Left colon (tissue), 2 donors: ENCODE results near the gene FOXP1. TPM values are rescaled to one million over a fixed set of nuclear protein-coding genes. Genes with fewer than 3 reads are reported as not detected.
A peak's percentile ranks its signal among the peaks of the same experiment; 100 is the strongest.

Source experiments
- ATAC-seq: fragments of 200-7000 bp; cut with Tn5 transposase; one replicate; pipeline ENCODE4 v1.9.1; 2020; ENCODE audit warnings: mild to moderate bottlenecking, moderate library complexity
- DNase-seq, 2 donors: peaks; one replicate each; pipeline ENCODE4 v3.0.0-alpha.2; 2020
- intact Hi-C, 2 donors: fragments of 100-400 bp; cut with DNase I in 1 of 2; cut with micrococcal nuclease in 1 of 2; formaldehyde crosslinking; loops; one replicate each; pipeline versions ENCODE4 v1.11.2 to v1.14.0; 2022; cut with DNase I, micrococcal nuclease
- total RNA-seq, 2 donors: library from RNA; stranded (reverse); fragmentation: NEBNext Ultra II Directional; extraction: Animal tissue kit (Norgen Biotek cat#: 25700); gene quantifications; one replicate each; pipeline ENCODE4 v1.2.1, GENCODE V29; 2021
- donor health status: DM: no; HTN: no; CAD: no.
- donor health status: DM: yes; HTN: yes; CAD: no.

FOXP1 gene
- total RNA-seq, 2 donors from 2014 or later, result 131 to 135 TPM

GRCh38 chr3:71114610-71115009, 468.9 kb downstream of the FOXP1 start:
- ATAC-seq (no peak), DNase-seq (no peak)
- intact Hi-C loops, result no loop called here

GRCh38 chr3:71112576-71112975, 471.0 kb downstream of the FOXP1 start:
- no peak for ATAC-seq
- DNase-seq, result no peak
- intact Hi-C loops, result no loop called here

- ATAC-seq, result peak; percentile 36
- DNase-seq, result no peak
- intact Hi-C loops, result no loop called here
Observed at GRCh38 chr3:71111784-71112440, 471.6 kb downstream of the FOXP1 start.

- intact Hi-C loops, result no loop called here
Observed at GRCh38 chr3:71110385-71111222, 472.9 kb downstream of the FOXP1 start.

DNA sequence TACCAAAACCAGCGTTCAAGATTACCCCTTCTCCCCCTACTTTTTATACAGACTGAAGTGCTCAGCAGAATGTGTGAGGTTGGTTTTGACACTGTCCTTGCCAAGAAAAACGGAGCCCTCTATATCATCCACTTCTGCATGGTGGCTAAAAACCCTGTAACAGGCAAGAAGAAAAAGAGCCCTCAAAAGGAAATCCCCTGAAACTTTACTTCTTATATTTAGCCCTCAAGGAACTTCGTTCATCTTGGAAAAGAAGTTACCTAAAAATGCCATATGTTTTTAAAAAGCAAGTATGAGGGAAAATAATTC, 473.6 kb downstream of the FOXP1 start:
- DNase-seq, result no peak
- intact Hi-C loops, result no loop called here
- no peak for ATAC-seq

More at GRCh38 chr3:71110385-71111222, 472.9 kb downstream of the FOXP1 start:
- ATAC-seq, result no peak
- DNase-seq, result no peak

DNA sequence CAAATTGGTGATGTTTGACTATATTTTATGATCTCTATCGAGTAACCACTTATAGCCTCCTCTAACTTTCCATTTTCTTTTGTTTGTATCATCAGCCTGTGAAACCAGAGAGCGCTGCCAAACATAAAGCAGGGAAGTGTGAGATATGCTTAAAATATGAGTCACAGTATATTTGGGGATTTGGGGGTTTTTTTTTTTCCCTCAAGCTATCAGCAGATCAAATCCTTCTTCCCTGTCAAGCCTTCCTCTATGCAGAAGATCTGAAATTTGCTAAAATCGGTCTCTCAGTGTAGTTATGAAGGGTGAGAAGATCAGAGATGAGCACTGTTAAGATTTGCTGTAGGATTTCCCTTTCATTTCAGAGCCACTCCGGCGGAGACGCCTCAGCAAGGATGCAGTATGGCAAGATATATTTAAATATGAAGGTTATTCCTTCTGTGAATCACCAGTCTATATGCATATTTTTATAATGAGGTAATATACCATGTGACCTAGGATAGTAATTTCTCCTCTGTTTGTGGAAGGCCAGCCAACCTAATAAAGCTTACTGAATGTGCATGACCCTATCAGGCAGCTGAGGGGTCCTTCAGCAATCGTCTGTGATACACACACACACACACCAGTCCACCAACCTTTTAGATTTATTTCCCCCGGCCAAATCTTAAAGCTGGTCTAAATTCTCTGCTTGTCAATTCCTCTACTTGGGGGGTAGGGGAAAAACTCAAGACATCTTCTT, 474.1 kb downstream of the FOXP1 start:
- DNase-seq, result no peak
- ATAC-seq, result peak; percentile 51
- intact Hi-C loops, result no loop called here

DNA sequence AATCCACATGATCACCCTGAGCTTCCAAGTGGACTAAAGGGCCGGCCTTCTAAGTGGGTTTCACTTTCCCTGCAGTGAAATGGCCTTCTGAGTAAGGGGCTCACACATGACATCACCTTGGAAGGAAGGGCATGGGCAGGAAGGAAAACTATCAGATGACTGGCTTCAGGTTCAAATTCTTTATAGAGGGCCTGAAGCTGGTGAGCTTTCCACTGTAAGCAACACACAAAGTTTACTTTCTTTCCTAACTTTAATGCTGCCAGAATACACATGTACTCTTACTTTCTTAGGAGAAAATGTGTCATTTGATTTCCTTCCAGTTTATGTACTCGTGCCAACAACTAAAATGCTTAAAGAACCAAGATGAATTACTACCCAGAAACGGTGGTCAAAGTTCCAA, 475.6 kb downstream of the FOXP1 start:
- ATAC-seq, result no peak
- intact Hi-C loops, result no loop called here
- no peak for DNase-seq

DNA sequence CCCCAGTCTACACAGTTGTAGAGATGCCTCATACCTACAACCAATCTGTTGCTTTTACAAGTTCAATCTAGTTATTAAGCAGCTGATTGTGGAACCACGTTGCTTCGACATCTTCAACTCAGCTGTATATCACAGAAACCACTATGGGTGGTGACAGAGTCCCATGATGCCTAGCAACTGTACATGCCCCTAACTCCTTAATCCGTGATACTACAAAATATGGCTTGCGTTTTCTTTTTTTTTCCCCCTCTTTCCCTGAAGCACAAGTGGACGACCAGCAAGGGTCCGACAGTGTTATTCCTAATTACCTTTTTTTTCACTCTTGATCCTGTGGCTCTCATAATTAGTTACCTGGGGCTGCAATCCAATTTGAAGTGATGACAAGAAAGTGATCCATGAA, 478.6 kb downstream of the FOXP1 start:
- DNase-seq, result no peak
- intact Hi-C loops, result no loop called here
- no peak for ATAC-seq

- DNase-seq (no peak), ATAC-seq (no peak)
- intact Hi-C loops, result no loop called here
Observed at GRCh38 chr3:71104556-71104955, 479.0 kb downstream of the FOXP1 start.

GRCh38 chr3:71104121-71104541, 479.4 kb downstream of the FOXP1 start:
- ATAC-seq (no peak), DNase-seq (no peak)
- intact Hi-C loops, result no loop called here

DNA sequence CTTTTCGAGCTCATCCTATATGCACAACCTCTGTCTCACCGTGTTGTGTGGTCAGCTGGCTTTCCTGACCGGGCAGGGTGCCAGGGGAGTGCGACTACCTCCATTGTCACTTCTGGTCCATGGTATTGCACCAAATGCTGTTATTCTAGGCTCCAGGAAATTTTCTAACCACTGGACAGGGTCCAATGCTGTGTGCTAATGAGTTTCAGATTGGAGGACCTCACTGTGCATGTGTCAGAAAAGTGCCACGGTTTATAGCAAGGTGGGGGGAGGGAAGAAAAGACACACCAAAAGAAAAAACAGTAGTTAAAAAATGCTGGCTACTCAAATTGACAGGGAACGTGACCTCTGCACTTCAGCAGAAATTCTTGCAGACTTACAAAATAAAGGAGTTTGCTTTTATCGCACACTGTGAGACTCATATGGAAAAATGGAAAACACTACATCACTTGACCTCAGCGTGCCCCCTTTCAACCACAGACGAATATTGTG, 480.1 kb downstream of the FOXP1 start:
- DNase-seq, result peak in 1 of 2 donors; percentile 61
- intact Hi-C loops, result no loop called here
- ATAC-seq, result peak; percentile 40

- intact Hi-C loops, result no loop called here
- ATAC-seq, result peak; percentile 52
- DNase-seq, result no peak
Observed at GRCh38 chr3:71102111-71102983, 481.2 kb downstream of the FOXP1 start.

DNA sequence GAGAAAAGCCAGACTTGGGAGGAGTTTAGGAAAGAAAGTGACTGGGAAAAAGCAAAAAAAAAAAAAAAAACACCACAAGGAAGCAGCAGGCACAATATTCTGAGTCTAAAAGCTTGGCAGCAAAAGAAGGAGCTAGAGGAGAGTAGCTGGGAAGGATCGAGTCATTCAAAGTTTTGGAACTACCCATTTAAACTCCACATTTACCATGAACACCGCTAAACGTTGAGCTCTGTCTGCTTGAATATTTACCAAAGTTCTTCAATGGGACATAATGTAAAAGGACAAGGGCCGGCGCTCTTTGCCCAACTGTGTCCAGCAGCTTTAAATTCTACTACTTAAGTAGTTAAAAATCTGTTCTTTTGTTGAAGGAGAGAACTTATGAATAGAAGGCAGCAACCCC, 481.9 kb downstream of the FOXP1 start:
- DNase-seq (no peak), ATAC-seq (no peak)
- intact Hi-C loops, result no loop called here

- intact Hi-C loops, result no loop called here
- ATAC-seq, result no peak
- no peak for DNase-seq
Observed at GRCh38 chr3:71101014-71101413, 482.5 kb downstream of the FOXP1 start.

DNA sequence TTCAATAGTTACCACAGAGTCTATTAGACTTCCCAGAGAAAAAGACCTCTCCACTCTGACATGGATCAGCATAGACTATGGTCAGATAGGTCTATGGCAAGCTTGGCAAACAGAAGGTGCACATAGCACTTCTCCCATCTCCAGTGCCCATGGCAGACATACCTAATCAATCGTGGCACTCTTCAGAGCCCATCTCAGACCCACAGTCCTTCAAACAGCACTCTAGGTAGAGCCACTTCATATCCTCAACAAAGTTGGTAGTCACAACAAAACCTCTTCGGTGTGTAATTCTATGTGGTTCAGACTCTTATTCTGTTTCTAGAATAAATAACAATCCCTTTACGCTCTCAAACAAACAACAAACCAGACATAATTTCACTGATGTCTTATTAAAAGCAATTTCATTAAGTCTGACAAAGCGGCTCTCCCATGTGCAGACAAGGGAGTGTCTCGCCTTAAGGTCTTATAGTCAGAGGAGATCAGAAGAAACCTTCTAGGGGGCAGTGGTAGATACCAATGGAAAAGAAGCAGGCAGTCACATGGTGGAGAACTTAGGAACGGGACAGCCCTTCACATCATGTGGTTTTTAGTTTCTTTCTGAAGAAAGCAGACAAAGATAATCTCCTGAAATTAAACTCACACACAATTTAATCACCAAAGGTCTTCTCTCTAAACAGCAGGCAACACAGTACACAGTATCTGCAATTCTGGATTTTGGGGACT, 483.4 kb downstream of the FOXP1 start:
- intact Hi-C loops, result no loop called here
- ATAC-seq (no peak), DNase-seq (no peak)

DNA sequence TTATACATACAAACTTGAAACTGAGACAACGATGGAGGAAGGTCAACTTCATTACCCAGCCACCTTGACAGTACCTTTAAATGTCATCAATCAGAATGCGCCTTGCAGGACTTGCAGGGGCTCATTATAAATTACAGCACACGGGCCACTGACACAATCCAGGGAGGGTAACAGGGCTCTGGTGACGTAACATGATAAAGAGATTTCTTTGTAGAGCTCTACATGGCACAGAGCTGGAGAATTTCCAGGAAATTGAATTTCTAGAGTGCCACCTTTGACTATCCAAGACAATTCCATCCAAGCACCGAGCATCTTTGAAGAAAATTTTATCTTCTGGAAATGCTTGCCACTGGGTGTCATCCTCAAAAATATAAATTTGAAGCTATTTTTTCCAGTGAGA, 486.0 kb downstream of the FOXP1 start:
- intact Hi-C loops, result no loop called here
- DNase-seq (no peak), ATAC-seq (no peak)

DNA sequence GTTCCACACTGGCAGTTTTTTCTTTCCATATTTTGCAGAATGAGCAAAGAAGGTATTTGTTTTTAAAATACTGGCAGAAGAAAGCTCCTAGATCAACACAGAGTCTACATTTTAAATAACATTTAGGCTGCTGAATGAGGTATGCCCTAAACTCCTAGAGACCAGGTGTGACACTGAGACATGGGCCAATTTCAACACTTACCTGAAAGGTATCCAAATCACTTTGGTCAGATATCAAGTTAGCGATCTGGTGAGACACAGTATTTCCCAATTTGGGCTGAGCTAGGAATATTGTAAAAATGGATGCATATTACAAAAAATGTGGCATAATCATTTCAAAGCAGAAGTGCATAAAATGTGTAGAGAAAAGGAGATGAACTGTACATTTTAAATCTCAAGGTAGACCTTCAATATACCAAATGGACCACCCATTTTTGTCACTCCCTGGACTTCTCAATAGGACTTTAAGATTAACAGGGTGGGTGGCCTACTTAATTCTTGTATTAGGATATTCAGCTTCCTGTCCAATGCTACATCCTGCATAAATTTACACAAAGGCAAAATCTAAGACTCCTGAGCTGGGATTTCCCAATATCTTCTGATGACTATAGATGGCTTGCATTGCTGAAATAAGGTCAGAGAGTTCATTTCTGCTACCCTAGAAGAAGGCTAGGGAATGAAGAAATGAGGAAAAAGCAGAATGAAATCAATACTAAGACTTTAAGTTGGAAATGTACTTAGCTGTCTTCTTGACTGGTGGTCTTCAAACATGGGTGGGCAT, 487.8 kb downstream of the FOXP1 start:
- DNase-seq (no peak), ATAC-seq (no peak)
- intact Hi-C loops, result no loop called here
